ENCODE measurements around the gene ZNF75A. TPM values are rescaled to one million over a fixed set of nuclear protein-coding genes. Genes with fewer than 3 reads are reported as not detected.

Gene ZNF75A
- total RNA-seq = 10 to 100 TPM; 36.5 to 61.5 (median 45.7) TPM

DNA sequence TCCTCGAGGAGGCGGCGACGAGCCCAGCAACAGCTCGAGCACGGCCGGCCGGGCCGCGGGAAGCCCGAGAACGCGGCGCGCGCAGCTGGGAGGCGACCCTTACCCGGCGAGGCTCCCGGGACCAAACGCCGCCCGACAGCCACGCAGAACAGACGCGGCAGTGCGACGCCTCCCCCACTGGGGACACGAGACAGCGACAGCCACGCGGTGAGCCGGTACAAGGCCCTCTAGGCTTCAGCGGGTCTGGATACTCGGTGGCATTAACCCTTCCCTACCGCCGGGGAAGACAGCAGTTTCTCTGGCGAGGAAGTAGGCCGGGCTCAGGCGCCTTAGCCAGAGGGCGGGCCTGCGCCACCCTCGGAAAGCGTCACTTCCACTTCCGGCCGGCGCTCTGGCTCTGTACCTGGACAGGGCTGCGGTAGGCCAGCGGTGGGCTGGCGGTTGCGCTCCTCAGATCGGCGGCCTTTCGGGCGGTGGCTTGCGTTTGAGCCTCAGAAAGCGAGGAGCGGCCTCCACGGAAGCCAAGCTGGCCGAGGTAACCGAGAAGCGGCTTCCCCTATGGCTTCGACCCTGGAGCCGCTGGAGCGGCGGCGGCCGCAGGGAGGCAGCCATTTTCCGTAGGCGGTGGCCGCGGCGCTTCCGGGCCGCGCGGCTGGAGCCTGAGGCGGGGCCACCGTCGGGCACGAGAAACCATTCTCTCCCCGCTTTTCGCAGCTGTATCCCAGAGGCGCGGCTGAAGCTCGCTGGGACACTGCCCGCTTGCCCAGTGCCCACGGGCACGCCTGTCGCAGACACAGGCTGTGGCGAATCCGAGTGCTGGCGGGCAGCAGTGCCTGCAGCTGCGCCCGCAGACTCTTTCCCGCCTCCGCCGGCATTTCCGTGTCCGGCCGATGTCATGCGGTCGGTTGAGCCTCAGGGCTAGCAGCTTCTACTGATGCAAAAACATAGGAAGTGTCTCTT lies at the start of gene ZNF75A, which contains the start of gene TIGD7:
Gene ZNF75A, plus strand, starts transcription at position 389 of the 960 bp plus-strand sequence. CDS start 2,932 bp downstream, outside the sequence.
Gene TIGD7, minus strand, starts transcription at position 322 of the 960 bp plus-strand sequence. CDS start 4,816 bp downstream, outside the sequence.
- Histone ChIP-seq H3K27ac (peak within 1 kb of the TSS; percentile 60 to 87 (median 82)), H3K4me3 (replicated peaks in 1 of 3) (peak within 1 kb of the TSS; percentile 43 to 66 (median 59)), H3K4me1 (peaks cover 9 to 12% of the 10 kb centered on the region in 2 donors), H3K27me3 (no peaks in the 10 kb centered on the region), H3K9me3 (no peaks in the 10 kb centered on the region), H3K36me3 (peaks cover 12 to 18% of the 10 kb centered on the region in 2 donors)
- WGBS, 2 donors = 0 to 6% methylated on average over 24 to 64 of the region's 103 CpGs
- DNase-seq = peak; percentile 87 to 90
- TF ChIP-seq CTCF (IDR thresholded peaks at IDR 0.05) (peak in 2 of 6 experiments; percentile 1 to 20), POLR2A (IDR thresholded peaks at IDR 0.05) (peak in 1 of 2 donors; percentile 90)
- intact Hi-C loops (cut with DNase I) = no loop called here

DNA sequence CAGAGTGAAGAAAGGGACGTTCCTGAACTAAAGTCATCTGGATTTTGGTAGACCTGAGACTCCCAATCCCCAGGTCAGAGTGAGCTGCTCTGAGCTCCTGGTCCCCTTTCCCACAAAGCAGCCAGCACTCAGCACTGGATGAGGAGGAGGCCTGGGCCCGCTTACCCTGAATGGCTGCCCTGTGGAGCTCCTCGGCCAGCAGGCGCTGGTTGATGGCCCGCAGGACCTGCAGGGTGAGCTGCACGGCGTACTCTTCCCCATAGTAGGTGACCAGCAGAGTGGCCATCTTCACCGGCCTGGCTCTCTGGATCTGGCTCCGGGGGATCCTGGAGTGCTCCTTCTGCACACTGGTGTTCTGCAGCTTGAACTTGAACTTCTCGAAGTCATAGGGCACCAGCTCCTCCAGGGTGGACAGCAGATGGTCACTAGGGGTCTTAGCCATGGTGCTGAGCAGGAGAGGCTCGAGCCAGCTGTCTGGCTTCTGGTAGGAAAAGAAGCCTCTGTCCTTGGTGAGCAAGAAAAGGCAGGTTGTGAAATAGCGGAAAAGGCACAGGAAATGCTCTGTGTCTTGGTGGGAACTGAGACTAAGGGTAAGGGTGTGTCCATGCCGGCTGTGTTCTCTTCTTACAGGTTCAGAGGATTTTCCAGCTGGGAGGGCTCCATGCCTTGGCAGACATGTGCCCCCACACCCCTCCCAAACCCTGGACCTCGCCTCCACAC lies 49.0 kb upstream of the ZNF75A start, which contains the start of gene MEFV:
Gene MEFV, minus strand, starts transcription at position 488 of the 720 bp plus-strand sequence. Its CDS starts 46 bp downstream, at position 442.
- H3K9me3 ChIP-seq = no peaks in the 10 kb centered on the region
- no peak within 1 kb of the TSS for H3K4me3 ChIP-seq (replicated peaks in 1 of 3)
- no peaks in the 10 kb centered on the region for H3K27me3 ChIP-seq
- no peaks in the 10 kb centered on the region for H3K4me1 ChIP-seq
- H3K27ac ChIP-seq = no peak within 1 kb of the TSS
- 80 to 81% methylated on average over 12 to 13 of the region's 14 CpGs for WGBS, 2 donors
- TF ChIP-seq POLR2A (IDR thresholded peaks at IDR 0.05) = no peak
- TF ChIP-seq CTCF (IDR thresholded peaks at IDR 0.05) = no peak
- DNase-seq = no peak
- intact Hi-C loops (cut with DNase I) = no loop called here
- no peaks in the 10 kb centered on the region for H3K36me3 ChIP-seq

DNA sequence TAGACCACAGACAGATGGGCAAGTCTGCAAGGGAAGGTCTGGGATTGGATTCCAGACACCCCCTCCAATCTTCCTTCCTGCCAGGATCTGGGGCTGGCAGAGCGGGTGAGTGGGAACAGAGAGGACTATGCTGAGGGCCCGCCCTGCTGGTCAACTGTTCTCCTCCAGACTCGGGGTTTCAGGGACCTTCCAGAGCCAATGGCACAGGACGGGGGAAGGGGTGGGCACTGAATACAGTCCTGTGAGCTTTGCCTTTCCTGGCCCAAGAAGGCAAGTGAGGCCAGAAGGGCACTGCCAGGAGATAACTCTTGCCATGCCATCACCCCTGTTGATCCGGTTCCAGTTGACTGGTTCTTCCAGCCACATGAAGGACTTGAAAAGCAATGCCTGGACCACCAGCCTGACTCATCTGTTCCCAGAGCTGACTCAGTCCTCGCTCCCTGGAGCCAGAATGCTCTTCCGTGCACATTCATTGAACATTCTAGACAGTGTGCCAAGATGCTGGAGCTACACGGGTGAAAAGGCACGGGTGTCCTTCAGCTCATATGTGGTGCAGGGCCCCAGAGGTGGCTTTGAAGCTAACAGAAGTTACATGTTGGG lies 48.3 kb upstream of the ZNF75A start:
- WGBS, 2 donors = 71 to 82% methylated on average over 8 to 9 of the region's 9 CpGs
- H3K4me3 ChIP-seq (replicated peaks in 1 of 3) = no peak overlapping the region
- intact Hi-C loops (cut with DNase I) = no loop called here
- no peak overlapping the region for H3K27ac ChIP-seq
- no peaks in the 10 kb centered on the region for H3K36me3 ChIP-seq
- no peak for DNase-seq
- H3K27me3 ChIP-seq = no peaks in the 10 kb centered on the region
- no peak for TF ChIP-seq POLR2A (IDR thresholded peaks at IDR 0.05)
- no peak for TF ChIP-seq CTCF (IDR thresholded peaks at IDR 0.05)
- H3K4me1 ChIP-seq = no peaks in the 10 kb centered on the region
- no peaks in the 10 kb centered on the region for H3K9me3 ChIP-seq

GRCh38 chr16:3259836-3260235 lies 45.5 kb upstream of the ZNF75A start:
- DNase-seq = no peak
- no peaks in the 10 kb centered on the region for H3K9me3 ChIP-seq
- 82 to 87% methylated on average over 8 of the region's 8 CpGs for WGBS, 2 donors
- peaks cover 0 to 2% of the 10 kb centered on the region in 2 donors for H3K4me1 ChIP-seq
- no peaks in the 10 kb centered on the region for H3K36me3 ChIP-seq
- intact Hi-C loops (cut with DNase I) = no loop called here
- no peaks in the 10 kb centered on the region for H3K27me3 ChIP-seq
- TF ChIP-seq POLR2A (IDR thresholded peaks at IDR 0.05) (no peak), CTCF (IDR thresholded peaks at IDR 0.05) (no peak)
- no peak overlapping the region for H3K4me3 ChIP-seq (replicated peaks in 1 of 3)
- H3K27ac ChIP-seq = no peak overlapping the region

Data from thyroid gland (tissue), 4 donors.